Uterus (tissue), 2 donors: ENCODE measurements around the gene TTC19.

Source experiments
- CTCF ChIP-seq, 4 experiments: fragments of 200-600 bp in 2 of 4; fragments of 450-650 bp in 2 of 4; sonication (generic) in 2 of 4; IDR thresholded peaks; one replicate each; pipeline ENCODE4 v1.5.1; 2016 to 2019; ENCODE audit warnings: antibody characterized with exemption in 4 of 4, mild to moderate bottlenecking in 2 of 4, moderate library complexity in 1 of 4
- POLR2A ChIP-seq, 2 donors: fragments of 450-650 bp; IDR thresholded peaks; one replicate each; pipeline ENCODE4 v1.6.1; 2016; ENCODE audit warnings: antibody characterized with exemption in 2 of 2, mild to moderate bottlenecking in 1 of 2, moderate library complexity in 1 of 2

- TF ChIP-seq CTCF (IDR thresholded peaks at IDR 0.05) (no peak), POLR2A (IDR thresholded peaks at IDR 0.05) (no peak)
Observed at GRCh38 chr17:16061631-16062030, 62.0 kb downstream of the TTC19 start.
